Liver (tissue), 9 donors: ENCODE data around the gene NHERF1. TPM values are rescaled to one million over a fixed set of nuclear protein-coding genes. Genes with fewer than 3 reads are reported as not detected.
A peak's percentile ranks its signal among the peaks of the same experiment; 100 is the strongest.

Experiments
- DNase-seq: peaks from one replicate; pipeline ENCODE4 v3.0.0-alpha.2; 2017; ENCODE audit warnings: low spot score
- H3K27ac ChIP-seq, 2 donors: one replicate each; pipeline ENCODE4 v1.7.0; 2013; ENCODE audit warnings: inconsistent platforms in 2 of 2, low read length in 2 of 2, control low read depth in 1 of 2, low read depth in 1 of 2, mild to moderate bottlenecking in 1 of 2
- H3K27me3 ChIP-seq, 4 donors: one replicate each; pipeline versions ENCODE4 v1.6.1 to v1.7.0; 2013; ENCODE audit warnings: low read length in 3 of 4, inconsistent platforms in 1 of 4, mild to moderate bottlenecking in 1 of 4, moderate library complexity in 1 of 4; ENCODE audit not compliant: control insufficient read depth in 4 of 4, insufficient read depth in 4 of 4
- H3K36me3 ChIP-seq, 4 donors: one replicate each; pipeline versions ENCODE4 v1.6.1 to v1.7.0; 2013; ENCODE audit warnings: low read length in 3 of 4, mild to moderate bottlenecking in 3 of 4, low read depth in 1 of 4, moderate library complexity in 1 of 4; ENCODE audit not compliant: control insufficient read depth in 4 of 4, insufficient read depth in 3 of 4
- H3K4me1 ChIP-seq, 4 donors: one replicate each; pipeline versions ENCODE4 v1.6.1 to v1.7.0; 2013; ENCODE audit warnings: low read length in 3 of 4, mild to moderate bottlenecking in 3 of 4, moderate library complexity in 1 of 4; ENCODE audit not compliant: control insufficient read depth in 4 of 4, insufficient read depth in 4 of 4
- H3K4me3 ChIP-seq, 3 donors: one replicate each; pipeline versions ENCODE4 v1.6.1 to v1.7.0; 2013; ENCODE audit warnings: low read length in 3 of 3, control low read depth in 1 of 3, low read depth in 1 of 3, mild to moderate bottlenecking in 1 of 3
- H3K9ac ChIP-seq, 2 donors: one replicate each; pipeline ENCODE4 v1.7.0; 2013; ENCODE audit warnings: low read length in 2 of 2, mild to moderate bottlenecking in 2 of 2, moderate library complexity in 2 of 2, control low read depth in 1 of 2, low read depth in 1 of 2
- H3K9me3 ChIP-seq, 4 donors: one replicate each; pipeline versions ENCODE4 v1.6.1 to v1.7.0; 2013; ENCODE audit warnings: low read length in 3 of 4; ENCODE audit not compliant: control insufficient read depth in 4 of 4
- EGR1 ChIP-seq, 2 donors: IDR thresholded peaks; 2 replicates each; pipeline ENCODE4 v1.6.1; 2016 to 2018; ENCODE audit warnings: antibody characterized with exemption in 2 of 2, low read depth in 2 of 2
- FOXA1 ChIP-seq: IDR thresholded peaks from 2 replicates; pipeline ENCODE4 v1.6.1; 2016; ENCODE audit warnings: antibody characterized with exemption
- FOXA2 ChIP-seq: IDR thresholded peaks from 2 replicates; pipeline ENCODE4 v1.6.1; 2016; ENCODE audit warnings: antibody characterized with exemption
- GABPA ChIP-seq, 2 donors: IDR thresholded peaks in 1 of 2; conservative IDR thresholded peaks in 1 of 2; 2 replicates each; pipeline ENCODE4 v1.6.1; 2016; ENCODE audit warnings: antibody characterized with exemption in 2 of 2, mild to moderate bottlenecking in 1 of 2, moderate library complexity in 1 of 2
- HNF4A ChIP-seq, 2 donors: conservative IDR thresholded peaks; 2 replicates each; pipeline ENCODE4 v1.6.1; 2016; ENCODE audit warnings: antibody characterized with exemption in 2 of 2, mild to moderate bottlenecking in 2 of 2
- HNF4G ChIP-seq: IDR thresholded peaks from 2 replicates; pipeline ENCODE4 v1.6.1; 2016; ENCODE audit warnings: antibody characterized with exemption
- NR2F2 ChIP-seq: IDR thresholded peaks from 2 replicates; pipeline ENCODE4 v1.6.1; 2016; ENCODE audit warnings: antibody characterized with exemption
- RAD21 ChIP-seq, 2 donors: IDR thresholded peaks; 2 replicates each; pipeline ENCODE4 v1.6.1; 2016; ENCODE audit warnings: antibody characterized with exemption in 2 of 2, mild to moderate bottlenecking in 2 of 2
- REST ChIP-seq: IDR thresholded peaks from 2 replicates; pipeline ENCODE4 v1.6.1; 2016; ENCODE audit warnings: antibody characterized with exemption, mild to moderate bottlenecking
- RXRA ChIP-seq, 2 donors: IDR thresholded peaks; 2 replicates each; pipeline ENCODE4 v1.6.1; 2017 to 2018; ENCODE audit warnings: antibody characterized with exemption in 2 of 2, mild to moderate bottlenecking in 1 of 2
- SP1 ChIP-seq: IDR thresholded peaks from 2 replicates; pipeline ENCODE4 v1.6.1; 2018; ENCODE audit warnings: antibody characterized with exemption, mild to moderate bottlenecking
- TAF1 ChIP-seq: conservative IDR thresholded peaks from 2 replicates; pipeline ENCODE4 v1.6.1; 2016; ENCODE audit warnings: antibody characterized with exemption, mild to moderate bottlenecking
- YY1 ChIP-seq: IDR thresholded peaks from 2 replicates; pipeline ENCODE4 v1.6.1; 2016; ENCODE audit warnings: antibody characterized with exemption, mild to moderate bottlenecking
- ZBTB33 ChIP-seq: IDR thresholded peaks from 2 replicates; pipeline ENCODE4 v1.6.1; 2016; ENCODE audit warnings: antibody characterized with exemption
- WGBS: extraction: QIAGEN DNeasy Blood & Tissue Kit; methylation state at CpG from one replicate; pipeline ENCODE4 v1.1.7; 2013; 5-methylcytosine and 5-hydroxymethylcytosine counted together
- polyA plus RNA-seq, 2 donors: library from polyadenylated mRNA; stranded (reverse) in 1 of 2; unstranded in 1 of 2; fragments of 200-250 nt in 1 of 2; fragments of >200 nt in 1 of 2; fragmentation: Nextera tagmentation in 1 of 2; extraction: Ambion mirVana in 1 of 2; gene quantifications; one replicate each; pipeline versions ENCODE4 v1.2.1 to v1.2.3, GENCODE V29; 2013 to 2015
- total RNA-seq, 2 donors: library from RNA; depleted of rRNA; stranded (reverse); fragments of >200 nt; gene quantifications; one replicate each; pipeline ENCODE4 v1.2.3, GENCODE V29; 2014
- TF ChIP-seq, protein P1 (sequence below): IDR thresholded peaks from 2 replicates; pipeline ENCODE4 v1.6.1; 2016; ENCODE audit warnings: antibody characterized with exemption
- TF ChIP-seq, protein P2 (sequence below): IDR thresholded peaks from 2 replicates; pipeline ENCODE4 v1.6.1; 2016; ENCODE audit warnings: antibody characterized with exemption
- TF ChIP-seq, protein P3 (sequence below): fragments of 150-350 bp; IDR thresholded peaks from 2 replicates; pipeline ENCODE4 v1.5.1; 2017; ENCODE audit warnings: improper control_type of control experiment, low read depth, low read length; ENCODE audit not compliant: missing input control
- donor health status: healthy.
- donor health status: healthy.
- donor health status: healthy.
- donor health status: healthy.
- donor health status: healthy.

The NHERF1 gene
- total and polyA plus RNA-seq, 4 donors, result 38.1 to 160 (median 94.7) TPM

- Histone ChIP-seq H3K4me1 (peaks cover 37 to 92% (median 77%) of the 10 kb centered on the region in 4 donors), H3K4me3 (no peak overlapping the region), H3K27ac (peak overlapping the region; percentile 83 to 92), H3K27me3 (no peaks in the 10 kb centered on the region), H3K9me3 (no peaks in the 10 kb centered on the region), H3K9ac (no peak overlapping the region), H3K36me3 (peaks cover 6 to 17% (median 11%) of the 10 kb centered on the region in 4 donors)
- no peak for DNase-seq
- WGBS, result 61% methylated on average over 10 of the region's 10 CpGs
- TF ChIP-seq HNF4A (conservative IDR thresholded peaks at IDR 0.05) (no peak), ZBTB33 (no peak), REST (no peak), TAF1 (no peak)
Measured at GRCh38 chr17:74767111-74767516, 18.7 kb downstream of the NHERF1 start.

DNA sequence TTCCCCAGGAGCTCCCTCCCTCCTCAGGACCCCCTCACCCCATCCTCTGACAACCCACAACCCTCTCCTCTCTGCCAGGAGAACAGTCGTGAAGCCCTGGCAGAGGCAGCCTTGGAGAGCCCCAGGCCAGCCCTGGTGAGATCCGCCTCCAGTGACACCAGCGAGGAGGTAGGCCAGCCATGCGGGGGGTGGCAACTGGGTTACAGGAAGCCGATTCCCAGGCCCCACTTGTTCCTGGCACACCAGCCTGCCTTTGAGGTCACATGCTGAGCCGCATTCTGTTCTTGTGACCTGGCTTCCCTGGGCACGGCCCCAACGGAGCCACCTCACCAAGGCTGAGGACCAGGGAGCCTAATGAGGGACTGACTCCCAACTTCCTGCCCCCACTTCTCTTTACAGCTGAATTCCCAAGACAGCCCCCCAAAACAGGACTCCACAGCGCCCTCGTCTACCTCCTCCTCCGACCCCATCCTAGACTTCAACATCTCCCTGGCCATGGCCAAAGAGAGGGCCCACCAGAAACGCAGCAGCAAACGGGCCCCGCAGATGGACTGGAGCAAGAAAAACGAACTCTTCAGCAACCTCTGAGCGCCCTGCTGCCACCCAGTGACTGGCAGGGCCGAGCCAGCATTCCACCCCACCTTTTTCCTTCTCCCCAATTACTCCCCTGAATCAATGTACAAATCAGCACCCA is 19.8 kb downstream of the NHERF1 start:
- no peaks in the 10 kb centered on the region for H3K27me3 ChIP-seq
- no peaks in the 10 kb centered on the region for H3K9me3 ChIP-seq
- H3K4me3 ChIP-seq, result no peak overlapping the region
- H3K27ac ChIP-seq, result peak overlapping the region; percentile 83 to 92
- peaks cover 31 to 87% (median 71%) of the 10 kb centered on the region in 4 donors for H3K4me1 ChIP-seq
- H3K36me3 ChIP-seq, result peaks cover 9 to 23% (median 17%) of the 10 kb centered on the region in 4 donors
- peak overlapping the region in 1 of 2 donors; percentile 23 for H3K9ac ChIP-seq
- whole genome bisulfite sequencing, result 42% methylated on average over 17 of the region's 17 CpGs
- DNase-seq, result no peak
- TF ChIP-seq FOXA2, result peak; percentile 43
- TF ChIP-seq NR2F2, result no peak
- no peak for TF ChIP-seq HNF4G
- no peak for TF ChIP-seq TAF1
- peak; percentile 65 for TF ChIP-seq YY1
- peak; percentile 56 for TF ChIP-seq FOXA1
- TF ChIP-seq SP1, result peak; percentile 67
- TF ChIP-seq GABPA (IDR thresholded peaks at IDR 0.05 in 1 of 2, conservative IDR thresholded peaks at IDR 0.05 in 1 of 2), result peak in 1 of 2 donors; percentile 66
- TF ChIP-seq RAD21 (IDR thresholded peaks at IDR 0.05), result peak in 1 of 2 donors; percentile 46
- peak; percentile 71 to 92 for TF ChIP-seq RXRA (IDR thresholded peaks at IDR 0.05)
- TF ChIP-seq, protein P1, sequence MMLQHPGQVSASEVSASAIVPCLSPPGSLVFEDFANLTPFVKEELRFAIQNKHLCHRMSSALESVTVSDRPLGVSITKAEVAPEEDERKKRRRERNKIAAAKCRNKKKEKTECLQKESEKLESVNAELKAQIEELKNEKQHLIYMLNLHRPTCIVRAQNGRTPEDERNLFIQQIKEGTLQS, result no peak
- TF ChIP-seq HNF4A (conservative IDR thresholded peaks at IDR 0.05), result peak; percentile 54 to 87
- peak; percentile 55 for TF ChIP-seq REST
- TF ChIP-seq, protein P2, sequence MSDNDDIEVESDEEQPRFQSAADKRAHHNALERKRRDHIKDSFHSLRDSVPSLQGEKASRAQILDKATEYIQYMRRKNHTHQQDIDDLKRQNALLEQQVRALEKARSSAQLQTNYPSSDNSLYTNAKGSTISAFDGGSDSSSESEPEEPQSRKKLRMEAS, result peak; percentile 82
- peak; percentile 28 to 46 for TF ChIP-seq EGR1 (IDR thresholded peaks at IDR 0.05; ENCODE audit: low read depth in 2 of 2)
- TF ChIP-seq ZBTB33, result peak; percentile 41
- TF ChIP-seq, protein P3, sequence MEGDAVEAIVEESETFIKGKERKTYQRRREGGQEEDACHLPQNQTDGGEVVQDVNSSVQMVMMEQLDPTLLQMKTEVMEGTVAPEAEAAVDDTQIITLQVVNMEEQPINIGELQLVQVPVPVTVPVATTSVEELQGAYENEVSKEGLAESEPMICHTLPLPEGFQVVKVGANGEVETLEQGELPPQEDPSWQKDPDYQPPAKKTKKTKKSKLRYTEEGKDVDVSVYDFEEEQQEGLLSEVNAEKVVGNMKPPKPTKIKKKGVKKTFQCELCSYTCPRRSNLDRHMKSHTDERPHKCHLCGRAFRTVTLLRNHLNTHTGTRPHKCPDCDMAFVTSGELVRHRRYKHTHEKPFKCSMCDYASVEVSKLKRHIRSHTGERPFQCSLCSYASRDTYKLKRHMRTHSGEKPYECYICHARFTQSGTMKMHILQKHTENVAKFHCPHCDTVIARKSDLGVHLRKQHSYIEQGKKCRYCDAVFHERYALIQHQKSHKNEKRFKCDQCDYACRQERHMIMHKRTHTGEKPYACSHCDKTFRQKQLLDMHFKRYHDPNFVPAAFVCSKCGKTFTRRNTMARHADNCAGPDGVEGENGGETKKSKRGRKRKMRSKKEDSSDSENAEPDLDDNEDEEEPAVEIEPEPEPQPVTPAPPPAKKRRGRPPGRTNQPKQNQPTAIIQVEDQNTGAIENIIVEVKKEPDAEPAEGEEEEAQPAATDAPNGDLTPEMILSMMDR, result no peak
